GM18526 (cell line): ENCODE measurements around the gene C3AR1.

Source experiments
- POLR2A ChIP-seq: IDR thresholded peaks from 3 replicates; pipeline ENCODE4 v1.6.1; 2011; ENCODE audit not compliant: insufficient read length; ENCODE audit errors: extremely low read depth

C3AR1 gene

DNA sequence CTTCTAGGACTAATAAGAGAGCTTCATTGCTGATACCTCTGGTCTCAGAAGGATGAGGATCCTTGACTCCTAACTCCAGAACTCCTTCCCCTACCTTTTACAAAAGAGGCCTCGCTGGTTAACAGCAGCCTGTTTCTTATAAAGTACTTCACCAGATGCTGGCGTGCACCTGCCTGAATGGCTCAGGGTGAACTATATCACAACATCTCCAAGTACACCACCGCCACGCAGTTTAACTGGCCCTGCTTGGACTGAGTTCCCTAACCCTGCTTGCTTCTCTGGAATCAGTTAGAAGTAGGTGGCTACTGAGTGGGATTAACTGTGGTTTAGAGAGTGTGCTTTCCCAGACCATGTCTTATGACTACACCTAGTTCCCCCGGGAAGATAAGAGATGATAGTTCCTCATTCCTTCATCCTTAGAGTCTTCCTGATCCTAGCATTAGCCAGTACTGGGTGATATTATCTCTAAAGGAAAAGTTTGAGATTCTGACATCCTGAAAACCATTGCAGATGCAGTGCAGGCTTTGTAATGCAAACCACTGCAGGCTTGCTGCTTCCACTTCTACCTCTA lies 30.6 kb downstream of the C3AR1 start:
- TF ChIP-seq POLR2A, result no peak

DNA sequence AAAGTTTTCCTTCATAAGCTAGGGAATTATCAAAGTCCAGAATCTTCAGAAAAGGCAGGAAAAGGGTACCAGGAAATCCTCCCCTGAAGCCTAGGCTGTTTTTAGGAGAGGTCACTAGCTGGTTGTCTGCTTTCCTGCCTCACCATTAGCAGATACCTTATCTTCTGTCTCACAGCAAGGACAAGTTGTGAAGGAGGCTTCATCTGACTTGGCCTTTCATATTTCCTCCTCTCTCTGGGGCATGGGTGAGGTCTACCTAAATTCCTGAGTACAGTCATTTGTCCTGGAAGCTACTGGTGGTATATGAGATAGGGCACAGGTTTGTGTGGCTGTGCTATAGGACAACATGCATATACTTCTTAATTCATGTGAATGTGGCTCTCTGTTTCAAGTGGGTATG lies 31.4 kb downstream of the C3AR1 start:
- no peak for TF ChIP-seq POLR2A

DNA sequence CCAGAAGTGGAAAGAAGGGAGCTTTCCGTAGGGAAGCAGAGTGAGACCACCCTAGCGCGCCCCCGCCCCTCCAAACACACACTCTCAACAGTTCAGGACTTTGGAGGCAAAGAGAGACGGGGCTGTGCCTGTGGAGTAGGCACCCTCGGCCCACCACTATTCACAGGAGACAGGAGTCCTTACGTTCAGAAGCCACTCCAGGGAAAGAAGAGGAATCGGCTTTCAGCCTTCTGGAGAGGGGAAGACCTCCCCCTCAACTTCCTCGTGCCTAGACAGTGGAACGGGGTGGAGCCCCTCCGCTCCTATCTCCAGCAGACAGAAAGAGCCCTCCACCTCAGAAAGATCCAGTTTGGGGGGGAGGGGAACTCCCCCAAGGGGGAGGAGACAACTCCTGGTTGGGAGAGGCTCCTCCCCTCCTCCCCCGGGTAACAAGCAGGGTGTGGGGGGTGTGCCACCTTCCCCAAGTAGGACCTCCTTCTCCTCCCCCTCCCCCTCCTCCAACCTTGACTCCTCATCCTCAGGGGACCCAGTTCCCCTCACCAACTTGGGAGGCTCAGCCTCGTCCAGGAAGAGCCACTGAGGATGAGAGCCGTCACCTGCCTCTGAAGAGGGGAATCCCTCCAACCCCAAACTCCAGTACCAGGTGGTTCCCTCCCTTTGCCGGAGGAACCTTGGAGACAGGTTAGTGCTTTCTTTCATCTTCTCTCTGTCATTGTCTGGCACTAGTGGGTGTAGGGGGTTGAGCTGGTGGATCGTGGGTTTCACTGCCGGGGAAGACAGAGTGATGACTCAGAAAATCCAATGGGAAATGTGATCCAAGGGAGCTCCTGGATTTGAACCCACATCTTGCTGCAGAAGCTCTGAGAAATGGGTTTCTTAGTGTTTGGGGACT lies 32.8 kb downstream of the C3AR1 start:
- no peak for TF ChIP-seq POLR2A

DNA sequence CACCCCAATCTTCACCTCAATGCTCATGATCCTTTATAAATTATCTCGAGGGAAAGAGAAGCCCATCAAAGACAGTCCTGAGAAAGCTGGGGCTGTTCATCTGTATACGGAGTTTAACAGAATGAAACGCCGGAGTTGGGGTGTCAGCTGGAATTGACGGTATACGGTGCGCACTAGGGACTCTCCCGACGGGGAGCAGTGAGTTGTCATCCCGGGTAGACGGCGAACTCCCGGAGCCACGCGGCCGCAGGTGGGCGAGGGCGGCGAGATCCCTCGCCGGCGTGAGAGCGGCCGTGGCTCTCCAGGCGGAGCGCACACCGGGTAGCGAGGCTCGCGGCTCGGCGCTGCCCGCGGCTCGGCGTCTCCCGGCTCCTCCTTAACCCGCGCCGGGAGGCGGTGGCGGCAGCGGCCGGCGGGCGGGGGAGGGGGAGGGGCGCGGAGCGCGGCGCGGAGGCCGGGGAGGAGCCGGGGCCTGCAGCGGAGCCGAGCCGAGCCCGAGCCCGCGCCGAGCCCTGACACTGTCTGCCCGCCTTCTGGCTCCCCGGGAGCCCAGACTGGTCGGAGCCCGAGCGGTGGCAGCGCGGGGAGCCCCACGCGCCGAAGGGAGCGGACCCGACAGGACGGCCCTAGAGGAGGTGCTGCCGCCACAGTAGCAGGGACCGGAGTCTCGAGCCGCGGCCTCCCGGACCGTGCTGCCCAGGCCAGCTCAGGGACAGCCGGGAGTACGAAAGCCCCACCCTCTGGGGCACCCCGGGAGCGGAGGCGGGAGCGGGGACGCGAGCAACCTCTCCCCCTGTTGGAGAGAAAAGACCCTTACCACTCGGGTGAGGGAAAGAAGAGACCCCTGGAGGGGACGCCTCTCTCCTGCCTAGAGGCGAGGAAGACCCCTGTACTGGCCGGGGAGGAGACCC lies 33.7 kb downstream of the C3AR1 start, which contains the start of gene FOXJ2:
Gene FOXJ2, plus strand, starts transcription at position 475 of the 911 bp plus-strand sequence. CDS start 7,117 bp downstream, outside the sequence.
- no peak for TF ChIP-seq POLR2A

- TF ChIP-seq POLR2A, result no peak
Observed at GRCh38 chr12:8031872-8032241, 34.3 kb downstream of the C3AR1 start.

GRCh38 chr12:8030189-8030588 lies 36.0 kb downstream of the C3AR1 start:
- TF ChIP-seq POLR2A, result no peak

DNA sequence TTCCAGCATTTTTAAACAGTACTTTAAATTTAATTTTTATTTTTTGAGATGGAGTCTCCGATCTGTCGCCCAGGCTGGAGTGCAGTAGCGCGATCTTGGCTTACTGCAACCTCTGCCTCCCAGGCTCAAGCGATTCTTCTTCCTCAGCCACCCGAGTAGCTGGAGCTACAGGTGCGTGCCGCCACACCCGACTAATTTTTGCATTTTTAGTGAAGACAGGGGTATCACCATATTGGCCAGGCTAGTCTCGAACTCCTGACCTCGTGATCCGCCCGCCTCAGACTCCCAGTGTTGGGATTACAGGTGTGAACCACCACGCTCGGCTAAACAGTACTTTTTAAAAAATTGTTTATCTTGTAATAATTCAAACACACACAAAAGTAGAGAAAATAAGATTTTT lies 37.9 kb downstream of the C3AR1 start:
- TF ChIP-seq POLR2A, result no peak

DNA sequence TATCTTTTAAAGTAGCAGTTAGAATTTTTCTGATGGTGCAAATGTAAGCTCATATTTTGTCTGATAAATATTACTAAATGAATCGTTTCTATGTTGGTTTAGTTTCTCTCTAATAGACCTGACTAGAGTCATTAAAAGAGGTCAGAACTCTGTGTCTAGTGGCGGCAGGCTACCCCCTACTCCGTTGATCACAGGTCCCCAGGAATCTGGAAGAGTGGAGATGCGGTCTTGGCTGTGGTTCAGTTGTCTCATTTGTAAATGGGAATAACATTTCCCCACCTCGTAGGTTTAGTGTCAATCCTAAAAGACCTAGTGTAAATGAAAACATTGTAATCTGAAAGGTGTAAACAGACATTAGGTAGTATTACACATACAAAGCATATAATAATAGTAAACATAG lies 38.3 kb downstream of the C3AR1 start:
- TF ChIP-seq POLR2A, result no peak

- no peak for TF ChIP-seq POLR2A
Observed at GRCh38 chr12:8026291-8026900, 39.8 kb downstream of the C3AR1 start.

- no peak for TF ChIP-seq POLR2A
Observed at GRCh38 chr12:8018666-8019581, 47.2 kb downstream of the C3AR1 start.

DNA sequence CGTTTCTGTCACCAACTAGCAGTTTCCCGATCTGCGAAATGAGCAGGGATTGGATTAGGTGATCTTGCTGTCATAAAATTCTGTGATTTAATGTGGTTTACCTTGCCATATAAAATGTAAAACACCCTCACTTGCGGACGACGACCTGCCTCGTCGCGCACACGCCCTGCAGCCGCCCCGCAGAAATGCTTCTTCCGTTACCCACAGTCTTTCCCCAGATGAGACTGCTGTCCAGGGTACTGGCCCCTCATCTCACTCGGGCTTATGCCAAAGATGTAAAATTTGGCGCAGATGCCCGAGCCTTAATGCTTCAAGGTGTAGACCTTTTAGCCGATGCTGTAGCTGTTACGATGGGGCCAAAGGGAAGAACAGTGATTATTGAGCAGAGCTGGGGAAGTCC lies 51.3 kb downstream of the C3AR1 start:
- no peak for TF ChIP-seq POLR2A

DNA sequence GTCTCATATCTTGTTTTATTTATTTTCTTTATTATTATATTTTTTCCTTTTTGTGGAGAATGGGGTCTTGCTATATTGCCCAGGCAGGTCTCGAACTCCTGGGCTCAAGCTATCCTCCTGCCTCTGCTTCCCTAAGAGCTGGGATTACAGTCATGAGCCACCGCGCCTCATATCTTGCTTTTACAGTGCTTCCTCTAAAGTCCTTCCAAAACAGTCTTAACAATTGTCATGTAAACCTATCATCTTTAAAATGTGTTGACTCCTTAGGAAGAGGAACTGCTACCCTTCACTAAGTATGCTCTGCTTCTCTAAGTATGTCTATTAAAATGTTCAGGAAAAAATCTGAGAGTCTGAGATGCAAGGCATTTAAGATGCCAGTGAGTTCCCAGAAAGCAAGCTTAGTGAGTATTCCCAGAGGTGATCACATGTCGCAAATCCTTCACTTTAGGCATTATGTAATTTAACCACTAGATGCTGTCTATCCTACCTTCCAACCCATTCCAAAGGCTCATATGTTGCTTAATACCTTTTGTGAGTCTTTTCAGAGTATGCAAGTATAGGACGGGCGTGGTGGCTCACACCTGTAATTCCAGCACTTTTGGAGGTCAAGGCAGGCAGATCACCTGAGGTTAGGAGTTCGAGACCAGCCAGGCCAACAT lies 53.4 kb downstream of the C3AR1 start:
- TF ChIP-seq POLR2A, result no peak

DNA sequence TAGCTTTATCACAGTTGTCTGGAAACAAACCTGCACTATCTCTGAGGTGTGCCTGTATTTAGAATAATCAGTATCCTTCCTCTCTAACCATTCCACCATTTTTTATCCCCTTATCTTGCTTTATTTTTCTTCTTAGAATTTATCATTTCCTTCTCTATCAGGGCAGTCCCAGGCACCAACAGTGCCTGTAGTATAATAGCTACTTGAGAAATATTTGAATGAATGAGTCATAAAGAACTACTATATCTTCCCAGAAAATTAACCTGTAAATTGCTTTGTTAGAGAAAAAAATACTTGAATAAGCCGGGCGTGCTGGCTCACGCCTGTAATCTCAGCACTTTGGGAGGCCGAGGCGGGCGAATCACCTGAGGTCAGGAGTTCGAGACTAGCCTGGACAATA lies 54.8 kb downstream of the C3AR1 start:
- TF ChIP-seq POLR2A, result no peak
